GM18858 (cell line): ENCODE measurements around the gene GAS7.

Source experiments
- ATAC-seq: cut with Tn5 transposase; IDR thresholded peaks from one replicate; pipeline ENCODE4 v1.9.1; 2021; ENCODE audit not compliant: unreplicated experiment

The GAS7 gene

GRCh38 chr17:10136258-10136981 is 62.0 kb downstream of the GAS7 start:
- no peak for ATAC-seq

- ATAC-seq = no peak
Measured at GRCh38 chr17:10135539-10136257, 62.7 kb downstream of the GAS7 start.

- ATAC-seq = no peak
Measured at GRCh38 chr17:10130677-10131076, 67.7 kb downstream of the GAS7 start.

- no peak for ATAC-seq
Measured at GRCh38 chr17:10130263-10130662, 68.1 kb downstream of the GAS7 start.

GRCh38 chr17:10127819-10128425 is 70.5 kb downstream of the GAS7 start:
- ATAC-seq = no peak

GRCh38 chr17:10126616-10127501 is 71.5 kb downstream of the GAS7 start:
- ATAC-seq = no peak

- ATAC-seq = no peak
Measured at GRCh38 chr17:10126276-10126615, 72.2 kb downstream of the GAS7 start.

- ATAC-seq = no peak
Measured at GRCh38 chr17:10125531-10126275, 72.7 kb downstream of the GAS7 start.

GRCh38 chr17:10123093-10123492 is 75.3 kb downstream of the GAS7 start:
- no peak for ATAC-seq

GRCh38 chr17:10121971-10122707 is 76.3 kb downstream of the GAS7 start:
- no peak for ATAC-seq

GRCh38 chr17:10120749-10121148 is 77.7 kb downstream of the GAS7 start:
- ATAC-seq = no peak

- ATAC-seq = no peak
Measured at GRCh38 chr17:10120109-10120485, 78.3 kb downstream of the GAS7 start.

GRCh38 chr17:10119203-10120108 is 79.0 kb downstream of the GAS7 start:
- ATAC-seq = peak; percentile 38

- no peak for ATAC-seq
Measured at GRCh38 chr17:10118788-10119130, 79.6 kb downstream of the GAS7 start.

- ATAC-seq = no peak
Measured at GRCh38 chr17:10117581-10118001, 80.8 kb downstream of the GAS7 start.

- no peak for ATAC-seq
Measured at GRCh38 chr17:10116753-10117420, 81.5 kb downstream of the GAS7 start.

GRCh38 chr17:10116267-10116666 is 82.1 kb downstream of the GAS7 start:
- no peak for ATAC-seq

GRCh38 chr17:10115536-10115932 is 82.9 kb downstream of the GAS7 start:
- no peak for ATAC-seq
